Measurements from ENCODE around the gene ZXDB.
"Not testable (repeated sequence)": the region's sequence is repeated elsewhere in the genome, so short reads cannot be mapped to it uniquely, and the experiment has no call there.

ZXDB gene
- total RNA-seq, result 17.4 to 47.5 (median 40.0) reads per million in 3 experiments

- peak; percentile 39 for DNase-seq
These were observed at the start of gene ZXDB for GRCh38 chrX:57591284-57592159. ZXDB (plus strand) TSS chrX:57592011; CDS start chrX:57592049, 38 bp downstream.

GRCh38 chrX:57565198-57565597 lies 26.6 kb upstream of the ZXDB start:
- peak; percentile 1 for DNase-seq

GRCh38 chrX:57573754-57574153 lies 18.1 kb upstream of the ZXDB start:
- DNase-seq, result no peak

- DNase-seq, result not testable (repeated sequence)
These were observed 8.9 kb upstream of the ZXDB start for GRCh38 chrX:57582948-57583347.

- DNase-seq, result no peak
These were observed 8.3 kb upstream of the ZXDB start for GRCh38 chrX:57583477-57583876.

- no peak for DNase-seq
These were observed 5.5 kb upstream of the ZXDB start for GRCh38 chrX:57586360-57586759.

GRCh38 chrX:57587062-57587461 lies 4.7 kb upstream of the ZXDB start:
- DNase-seq, result no peak

- DNase-seq, result no peak
These were observed 4.2 kb upstream of the ZXDB start for GRCh38 chrX:57587607-57588006.

GRCh38 chrX:57592160-57592893 lies 516 bp downstream of the ZXDB start:
- DNase-seq, result peak; percentile 38

GRCh38 chrX:57592894-57593215 lies 1.0 kb downstream of the ZXDB start:
- not testable (repeated sequence) for DNase-seq

- DNase-seq, result peak; percentile 12
These were observed 3.6 kb downstream of the ZXDB start for GRCh38 chrX:57595381-57595811.

- DNase-seq, result no peak
These were observed 4.3 kb downstream of the ZXDB start for GRCh38 chrX:57596109-57596508.

GRCh38 chrX:57596516-57596915 lies 4.7 kb downstream of the ZXDB start:
- DNase-seq, result no peak

GRCh38 chrX:57607295-57608187 lies 15.7 kb downstream of the ZXDB start:
- no peak for DNase-seq

- not testable (repeated sequence) for DNase-seq
These were observed 21.5 kb downstream of the ZXDB start for GRCh38 chrX:57613351-57613750.

- DNase-seq, result not testable (repeated sequence)
These were observed 37.6 kb downstream of the ZXDB start for GRCh38 chrX:57629438-57629837.

- no peak for DNase-seq
These were observed 48.8 kb downstream of the ZXDB start for GRCh38 chrX:57640674-57641016.

GRCh38 chrX:57641338-57641737 lies 49.5 kb downstream of the ZXDB start:
- no peak for DNase-seq

GRCh38 chrX:57643698-57644097 lies 51.9 kb downstream of the ZXDB start:
- no peak for DNase-seq

- no peak for DNase-seq
These were observed 55.2 kb downstream of the ZXDB start for GRCh38 chrX:57647020-57647419.
